SK-N-SH (cell line): ENCODE results near the gene ZNF511. TPM values are rescaled to one million over a fixed set of nuclear protein-coding genes. Genes with fewer than 3 reads are reported as not detected.

Experiments used
- CTCF ChIA-PET: fragments of 300-600, 350-600 bp; formaldehyde crosslinking; extraction: SDS; loops from one replicate; lab custom pipeline; 2021; lab: Yijun Ruan, JAX
- POLR2A ChIA-PET: fragments of 350-600 bp; sonication (Branson Sonifier 250); formaldehyde crosslinking; extraction: SDS; loops from one replicate; lab custom pipeline; 2020; ENCODE audit warnings: antibody characterized with exemption, inconsistent platforms; lab: Yijun Ruan, JAX
- DNase-seq: peaks from one replicate; pipeline ENCODE4 v3.0.0; 2012
- H2AFZ ChIP-seq: fragments of 200-600 bp; sonication (generic); 2 replicates; pipeline ENCODE4 v1.8.1; 2016; ENCODE audit warnings: antibody characterized with exemption, mild to moderate bottlenecking, low read depth
- H3F3A ChIP-seq: fragments of 200-600 bp; sonication (generic); replicated peaks from 2 replicates; pipeline ENCODE3; 2016; ENCODE audit warnings: antibody characterized with exemption, mild to moderate bottlenecking; ENCODE audit not compliant: insufficient read depth
- H3K27ac ChIP-seq, 2 experiments: fragments of 200-500 bp in 1 of 2; fragments of 200-600 bp in 1 of 2; sonication (Bioruptor generic) in 1 of 2; sonication (generic), shearing (Covaris generic) in 1 of 2; 2 replicates each; pipeline versions ENCODE4 v1.5.1 to v1.6.1; 2014 to 2016; ENCODE audit warnings: low read depth in 2 of 2, inconsistent platforms in 1 of 2, low read length in 1 of 2, mild to moderate bottlenecking in 1 of 2, mixed read lengths in 1 of 2
- H3K27me3 ChIP-seq: fragments of 200-600 bp; sonication (generic), shearing (Covaris generic); 2 replicates; pipeline ENCODE4 v1.6.1; 2016; ENCODE audit warnings: mixed run types; ENCODE audit not compliant: insufficient read depth
- H3K36me3 ChIP-seq, 2 experiments: fragments of 200-500 bp in 1 of 2; fragments of 200-600 bp in 1 of 2; sonication (Bioruptor generic) in 1 of 2; sonication (generic) in 1 of 2; replicated peaks in 1 of 2; 2 replicates each; pipeline versions ENCODE3 to v1.5.1; 2014 to 2016; ENCODE audit warnings: low read length in 1 of 2, mild to moderate bottlenecking in 1 of 2; ENCODE audit not compliant: insufficient read depth in 2 of 2, control insufficient read depth in 1 of 2
- H3K4me1 ChIP-seq, 2 experiments: fragments of 200-500 bp in 1 of 2; fragments of 200-600 bp in 1 of 2; sonication (Bioruptor generic) in 1 of 2; sonication (generic), shearing (Covaris generic) in 1 of 2; 2 replicates each; pipeline versions ENCODE4 v1.5.1 to v1.6.1; 2014 to 2016; ENCODE audit warnings: low read depth in 1 of 2, low read length in 1 of 2, mixed run types in 1 of 2; ENCODE audit not compliant: insufficient read depth in 2 of 2, control insufficient read depth in 1 of 2
- H3K4me2 ChIP-seq: fragments of 200-600 bp; sonication (generic), shearing (Covaris generic); 2 replicates; pipeline ENCODE4 v1.6.1; 2017; ENCODE audit warnings: mixed run types
- H3K4me3 ChIP-seq, 2 experiments: fragments of 200-500 bp in 1 of 2; fragments of 200-600 bp in 1 of 2; sonication (Bioruptor generic) in 1 of 2; sonication (generic), shearing (Covaris generic) in 1 of 2; 2 replicates each; pipeline versions ENCODE4 v1.5.1 to v1.8.1; 2014 to 2016; ENCODE audit warnings: low read depth in 2 of 2, inconsistent platforms in 1 of 2, low read length in 1 of 2, mild to moderate bottlenecking in 1 of 2, mixed read lengths in 1 of 2, moderate library complexity in 1 of 2
- H3K79me2 ChIP-seq: fragments of 200-600 bp; sonication (generic); 2 replicates; pipeline ENCODE4 v1.8.1; 2017; ENCODE audit warnings: mild to moderate bottlenecking; ENCODE audit not compliant: insufficient read depth
- H3K9ac ChIP-seq: fragments of 200-600 bp; sonication (generic); 2 replicates; pipeline ENCODE4 v1.6.1; 2017; ENCODE audit warnings: mixed run types
- H3K9me2 ChIP-seq: fragments of 200-600 bp; sonication (generic); 2 replicates; pipeline ENCODE4 v1.6.1; 2017; ENCODE audit warnings: mixed run types
- H3K9me3 ChIP-seq: fragments of 200-600 bp; sonication (generic); 2 replicates; pipeline ENCODE4 v1.6.1; 2017; ENCODE audit warnings: mixed run types, mild to moderate bottlenecking, moderate library complexity
- H4K20me1 ChIP-seq: fragments of 200-600 bp; sonication (generic); 2 replicates; pipeline ENCODE4 v1.6.1; 2017; ENCODE audit warnings: mild to moderate bottlenecking, mixed run types; ENCODE audit not compliant: insufficient read depth
- CHD2 ChIP-seq: fragments of 150-350 bp; IDR thresholded peaks from 2 replicates; pipeline ENCODE4 v1.6.1; 2018; ENCODE audit warnings: low read length; ENCODE audit not compliant: partially characterized antibody
- CTCF ChIP-seq: fragments of 200-600 bp; sonication (generic); IDR thresholded peaks from 2 replicates; pipeline ENCODE4 v1.6.1; 2017; ENCODE audit warnings: antibody characterized with exemption, mild to moderate bottlenecking, moderate library complexity
- EP300 ChIP-seq, 2 experiments: IDR thresholded peaks; 2 replicates each; pipeline versions ENCODE4 v1.4.0 to v1.6.1; 2012; ENCODE audit warnings: borderline replicate concordance in 1 of 2, low read depth in 1 of 2, low read length in 1 of 2
- EZH2phosphoT487 ChIP-seq: fragments of 200-600 bp; sonication (generic); IDR thresholded peaks from 2 replicates; pipeline ENCODE4 v1.6.1; 2017; ENCODE audit warnings: low read depth, mixed run types, mild to moderate bottlenecking, antibody characterized with exemption, moderate library complexity, borderline replicate concordance
- FOXJ3 ChIP-seq: sonication (generic); formaldehyde crosslinking; IDR thresholded peaks from 2 replicates; pipeline ENCODE4 v1.5.1; 2020; ENCODE audit warnings: mild to moderate bottlenecking, missing genetic modification reagents
- FOXM1 ChIP-seq: IDR thresholded peaks from 2 replicates; pipeline ENCODE4 v1.4.0; 2012; ENCODE audit warnings: low read depth, mild to moderate bottlenecking
- IRF3 ChIP-seq: fragments of 150-350 bp; IDR thresholded peaks from 2 replicates; pipeline ENCODE4 v1.6.1; 2016; ENCODE audit warnings: mild to moderate bottlenecking, low read depth, low read length
- JUND ChIP-seq: IDR thresholded peaks from 2 replicates; pipeline ENCODE4 v1.4.0; 2012
- MXI1 ChIP-seq: IDR thresholded peaks from 2 replicates; pipeline ENCODE4 v1.6.1; 2012; ENCODE audit warnings: mild to moderate bottlenecking, low read depth, low read length, improper control_type of control experiment
- POLR2AphosphoS5 ChIP-seq: IDR thresholded peaks from 2 replicates; pipeline ENCODE4 v1.6.1; 2012; ENCODE audit warnings: low read depth, low read length
- RAD21 ChIP-seq: IDR thresholded peaks from 2 replicates; pipeline ENCODE4 v1.6.1; 2012; ENCODE audit warnings: mild to moderate bottlenecking, low read length
- RFX5 ChIP-seq: IDR thresholded peaks from 2 replicates; pipeline ENCODE4 v1.6.1; 2012; ENCODE audit warnings: mild to moderate bottlenecking, improper control_type of control experiment, low read length
- RXRA ChIP-seq: IDR thresholded peaks from 2 replicates; pipeline ENCODE4 v1.4.0; 2012; ENCODE audit warnings: low read depth, mild to moderate bottlenecking, borderline replicate concordance
- SIN3A ChIP-seq: IDR thresholded peaks from 2 replicates; pipeline ENCODE4 v1.6.1; 2012; ENCODE audit warnings: low read depth, mild to moderate bottlenecking, low read length, moderate library complexity, borderline replicate concordance
- SMC3 ChIP-seq: IDR thresholded peaks from 2 replicates; pipeline ENCODE4 v1.6.1; 2012; ENCODE audit warnings: low read depth, low read length, improper control_type of control experiment
- TAF1 ChIP-seq: IDR thresholded peaks from 2 replicates; pipeline ENCODE4 v1.6.1; 2012; ENCODE audit warnings: low read depth, mild to moderate bottlenecking, low read length, moderate library complexity, borderline replicate concordance
- TCF12 ChIP-seq: IDR thresholded peaks from 2 replicates; pipeline ENCODE4 v1.4.0; 2012
- TEAD4 ChIP-seq: IDR thresholded peaks from 2 replicates; pipeline ENCODE4 v1.4.0; 2012; ENCODE audit warnings: mild to moderate bottlenecking, borderline replicate concordance; ENCODE audit not compliant: insufficient read depth
- USF1 ChIP-seq: IDR thresholded peaks from 2 replicates; pipeline ENCODE4 v1.4.0; 2012; ENCODE audit warnings: low read depth, borderline replicate concordance
- YY1 ChIP-seq: IDR thresholded peaks from 2 replicates; pipeline ENCODE4 v1.4.0; 2012; ENCODE audit warnings: low read depth, mild to moderate bottlenecking
- WGBS: methylation state at CpG from one replicate; pipeline ENCODE4 v1.1.6; 2017; ENCODE audit warnings: low lambda C conversion rate; 5-methylcytosine and 5-hydroxymethylcytosine counted together
- polyA plus RNA-seq, 3 experiments: library from polyadenylated mRNA; depleted of rRNA; stranded (reverse); fragments of >200 nt; gene quantifications; 2 replicates each; pipeline ENCODE4 v1.2.3, GENCODE V29; 2012

The ZNF511 gene
- polyA plus RNA-seq, 1 of the 3 experiments (the other 2 are of a cell fraction): 62.3 TPM

- Histone ChIP-seq H3K79me2 (peaks cover 41% of the 10 kb centered on the region), H3K9me3 (no peaks in the 10 kb centered on the region), H3K27ac (no peak overlapping the region; a peak in 1 of 4 replicates), H3K36me3 (peaks cover 7 to 26% of the 10 kb centered on the region in 2 experiments)
- CTCF ChIA-PET: interaction anchor here (4.3 kb wide), 1 partner anchor 19 kb away, joined by 24 read pairs; no protein-coding TSS in a partner anchor
- TF ChIP-seq EZH2phosphoT487 (no peak), TAF1 (no peak), RXRA (no peak), RFX5 (no peak), EP300 (IDR thresholded peaks at IDR 0.05; ENCODE audit: borderline replicate concordance in 1 of 2, low read depth in 1 of 2, low read length in 1 of 2) (no peak), MXI1 (no peak), SMC3 (no peak), POLR2AphosphoS5 (no peak), YY1 (no peak), FOXM1 (no peak), TEAD4 (no peak), JUND (no peak), TCF12 (no peak), CTCF (no peak), RAD21 (no peak), IRF3 (no peak), USF1 (no peak), SIN3A (no peak), CHD2 (no peak), FOXJ3 (CRISPR knock-in tag) (no peak)
- TF ChIP-seq, all 33 proteins: peak for 0
- Histone ChIP-seq H3K9me2 (no peaks in the 10 kb centered on the region), H3K4me1 (peaks cover 8 to 19% of the 10 kb centered on the region in 2 experiments; a peak in 2 of 4 replicates), H3K4me2 (peak overlapping the region; percentile 60), H3K27me3 (no peaks in the 10 kb centered on the region), H3K9ac (no peak overlapping the region), H2AFZ (no peak overlapping the region), H3K4me3 (no peak overlapping the region), H4K20me1 (peaks cover 38% of the 10 kb centered on the region), H3F3A (peaks cover 16% of the 10 kb centered on the region)
- 94% methylated on average over 21 of the region's 33 CpGs for WGBS
- DNase-seq: no peak
- POLR2A ChIA-PET: no interaction called here
Measured at GRCh38 chr10:133309720-133310398, 1.1 kb downstream of the ZNF511 start.
